ENCODE data around the gene RNF150. TPM values are rescaled to one million over a fixed set of nuclear protein-coding genes. Genes with fewer than 3 reads are reported as not detected.

Gene RNF150
- polyA plus RNA-seq, 2 of the 4 experiments (the other 2 are of a cell fraction): 0.21 to 0.34 TPM

GRCh38 chr4:140930011-140930410, 203.3 kb downstream of the RNF150 start:
- ChIA-PET POLR2A (no interaction called here), CTCF (no interaction called here)
- WGBS (ENCODE audit: missing lambda C conversion rate): 82% methylated on average over 3 of the region's 3 CpGs
- Histone ChIP-seq H3K4me1 (peaks cover 17% of the 10 kb centered on the region; the same call in 2 of the 3 replicates), H3K9me3 (no peaks in the 10 kb centered on the region), H3K27ac (no peak overlapping the region), H3K4me3 (no peak overlapping the region), H3K4me2 (no peak overlapping the region)
- TF ChIP-seq HDAC2 (IDR thresholded peaks at IDR 0.05) (no peak), BCL3 (IDR thresholded peaks at IDR 0.05) (no peak), RARB (CRISPR knock-in tag; IDR thresholded peaks at IDR 0.05) (no peak), RAD21 (conservative IDR thresholded peaks at IDR 0.05 in 1 of 2, IDR thresholded peaks at IDR 0.05 in 1 of 2) (no peak), HEYL (CRISPR knock-in tag; IDR thresholded peaks at IDR 0.05) (no peak), POLR2A (IDR thresholded peaks at IDR 0.05; ENCODE audit: low read length) (no peak)
- FAIRE-seq (no peak), DNase-seq (ENCODE audit: low read depth in 1 of 2, low spot score in 1 of 2) (no peak), ATAC-seq (no peak)

GRCh38 chr4:140928880-140929279, 204.4 kb downstream of the RNF150 start:
- peaks cover 17% of the 10 kb centered on the region; the same call in 2 of the 3 replicates for H3K4me1 ChIP-seq
- no peak overlapping the region for H3K27ac ChIP-seq
- H3K4me2 ChIP-seq: no peak overlapping the region
- no peak for TF ChIP-seq ZFP36 (IDR thresholded peaks at IDR 0.05; ENCODE audit: borderline replicate concordance, partially characterized antibody)
- no peak for TF ChIP-seq CHD4 (IDR thresholded peaks at IDR 0.05; ENCODE audit: borderline replicate concordance)
- TF ChIP-seq SMC3 (IDR thresholded peaks at IDR 0.05): no peak
- no peak for TF ChIP-seq ATOH8 (CRISPR knock-in tag; IDR thresholded peaks at IDR 0.05; ENCODE audit: low read depth)
- TF ChIP-seq KDM1A (IDR thresholded peaks at IDR 0.05; ENCODE audit: low read depth): no peak
- TF ChIP-seq BHLHE40 (IDR thresholded peaks at IDR 0.05; ENCODE audit: low read depth, low read length): no peak
- TF ChIP-seq TFCP2L1 (CRISPR knock-in tag; IDR thresholded peaks at IDR 0.05): no peak
- TF ChIP-seq TP53 (CRISPR knock-in tag; IDR thresholded peaks at IDR 0.05): no peak
- TF ChIP-seq POLR2AphosphoS2 (conservative IDR thresholded peaks at IDR 0.05; ENCODE audit: low read length): no peak
- TF ChIP-seq PHF8 (IDR thresholded peaks at IDR 0.05; ENCODE audit: borderline replicate concordance, low read depth): no peak
- TF ChIP-seq HOXB13 (CRISPR knock-in tag; IDR thresholded peaks at IDR 0.05; ENCODE audit: low read depth): no peak
- no peak for TF ChIP-seq USF2 (IDR thresholded peaks at IDR 0.05)
- no peak for TF ChIP-seq ESRRA (IDR thresholded peaks at IDR 0.05; ENCODE audit: borderline replicate concordance, low read length)
- no peak for DNase-seq (ENCODE audit: low read depth in 1 of 2, low spot score in 1 of 2)
- ChIA-PET POLR2A (no interaction called here), CTCF (no interaction called here)
- no peaks in the 10 kb centered on the region for H3K9me3 ChIP-seq
- no peak for ATAC-seq
- no peak for FAIRE-seq
- H3K4me3 ChIP-seq: no peak overlapping the region
- 33% methylated on average over 3 of the region's 3 CpGs for WGBS (ENCODE audit: missing lambda C conversion rate)

- TF ChIP-seq JUN (IDR thresholded peaks at IDR 0.05) (no peak), REST (IDR thresholded peaks at IDR 0.05) (no peak), ZC3H11A (IDR thresholded peaks at IDR 0.05) (no peak)
- H3K4me3 ChIP-seq: no peak overlapping the region
- H3K9me3 ChIP-seq: no peaks in the 10 kb centered on the region
- no peak overlapping the region for H3K27ac ChIP-seq
- H3K4me2 ChIP-seq: no peak overlapping the region
- CTCF ChIA-PET: interaction anchor here (0.6 kb wide), 1 partner anchor 266 kb away, joined by 4 read pairs; no protein-coding TSS in a partner anchor
- FAIRE-seq (no peak), ATAC-seq (no peak), DNase-seq (ENCODE audit: low read depth in 1 of 2, low spot score in 1 of 2) (no peak)
- POLR2A ChIA-PET: no interaction called here
- 3% methylated on average over 2 of the region's 2 CpGs for WGBS (ENCODE audit: missing lambda C conversion rate)
- peaks cover 11% of the 10 kb centered on the region; the same call in 2 of the 3 replicates for H3K4me1 ChIP-seq
Observed at GRCh38 chr4:140926672-140927071, 206.6 kb downstream of the RNF150 start.

Data from A549 (cell line).